ENCODE measurements around the gene SIGLECL1.

SIGLECL1 gene

DNA sequence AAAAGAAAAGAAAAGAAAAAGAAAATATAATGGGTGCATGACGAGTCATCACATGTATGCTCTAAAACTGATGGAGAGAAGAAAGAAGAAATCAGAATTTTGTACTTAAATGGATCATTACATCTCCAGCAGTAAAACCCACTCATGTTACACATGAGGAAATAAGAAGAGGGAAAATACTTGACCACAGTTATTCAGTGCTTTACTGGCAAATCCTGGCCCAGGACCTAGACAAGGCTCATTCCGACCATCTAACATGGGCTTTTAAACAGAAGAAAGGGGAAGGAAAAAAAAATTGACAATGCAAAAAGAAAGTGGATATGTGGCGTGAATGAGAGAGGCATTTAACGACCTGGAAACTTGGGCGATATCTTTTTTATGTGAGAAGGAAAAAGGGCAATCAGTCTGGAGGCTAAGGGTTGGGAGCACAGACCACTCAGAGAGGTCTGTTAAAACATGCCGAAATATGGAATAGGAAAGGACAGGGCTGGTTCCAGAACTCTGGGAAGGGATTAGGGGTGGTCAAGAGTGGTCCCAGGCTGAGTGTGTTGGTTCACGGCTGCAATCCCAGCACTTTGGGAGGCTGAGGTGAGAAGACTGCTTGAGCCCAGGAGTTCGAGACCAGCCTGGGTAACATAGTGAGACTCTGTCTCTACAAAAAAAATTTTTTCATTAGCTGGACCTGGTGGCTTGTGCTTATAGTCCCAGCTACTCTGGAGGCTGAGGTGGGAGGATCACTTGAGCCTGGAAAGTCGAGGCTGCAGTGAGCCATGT lies 1.6 kb downstream of the SIGLECL1 start:
- no peak for DNase-seq (ENCODE audit: low read depth in 2 of 2)

DNA sequence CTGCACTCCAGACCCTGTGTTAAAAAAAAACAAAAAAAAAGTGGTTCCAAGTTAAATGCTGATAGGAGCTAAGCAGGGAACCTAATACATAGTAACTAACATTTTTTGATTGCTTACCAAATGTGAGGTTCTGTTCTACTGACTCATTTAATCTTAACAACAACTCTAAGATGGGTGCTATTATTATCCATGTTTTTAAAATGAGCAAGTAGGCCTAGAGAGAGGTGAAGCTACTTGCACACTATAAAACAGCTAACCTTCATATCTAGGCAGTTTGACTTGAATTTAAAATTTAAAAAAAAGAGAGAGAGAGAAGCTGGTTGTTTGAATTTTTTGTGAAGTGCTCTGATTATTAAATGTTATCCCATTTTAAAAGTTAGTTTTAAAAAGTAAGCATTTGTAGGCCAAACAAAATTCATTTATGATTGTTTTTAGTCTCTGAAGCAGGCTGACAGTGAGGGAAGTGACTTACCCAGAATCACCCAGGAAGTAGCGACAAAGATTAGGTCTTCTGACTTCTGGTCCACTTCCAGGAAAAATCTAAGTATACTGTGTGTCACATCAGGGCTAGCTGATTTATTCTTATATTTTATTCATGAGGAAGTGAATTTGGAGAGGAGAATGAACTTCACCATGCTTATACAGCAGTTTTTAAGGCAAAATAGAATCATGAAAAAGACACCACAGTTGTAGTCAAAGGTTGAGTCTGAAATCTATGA lies 2.4 kb downstream of the SIGLECL1 start:
- DNase-seq (ENCODE audit: low read depth in 2 of 2) = no peak

DNA sequence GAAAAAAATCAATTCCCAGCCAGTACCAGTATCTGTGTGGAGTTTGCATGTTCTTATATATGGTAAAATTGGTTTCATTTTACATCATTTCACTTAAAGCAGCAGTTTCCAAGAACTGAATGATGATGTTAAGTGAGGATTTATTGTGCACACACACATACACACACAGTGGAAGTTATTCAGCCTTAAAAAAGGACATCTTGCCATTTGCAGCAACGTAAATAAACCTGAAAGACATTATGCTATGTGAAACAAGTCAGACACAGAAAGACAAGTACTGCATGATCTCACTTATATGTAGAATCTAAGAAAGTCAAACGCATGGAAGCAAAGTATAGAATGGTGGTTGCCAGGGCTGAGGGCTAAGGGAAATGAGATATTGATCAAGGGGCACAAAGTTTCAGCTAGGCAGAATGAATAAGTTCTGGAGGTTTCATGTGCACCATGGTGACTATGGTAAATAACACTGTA lies 5.3 kb downstream of the SIGLECL1 start:
- DNase-seq (ENCODE audit: low read depth in 2 of 2) = no peak

DNA sequence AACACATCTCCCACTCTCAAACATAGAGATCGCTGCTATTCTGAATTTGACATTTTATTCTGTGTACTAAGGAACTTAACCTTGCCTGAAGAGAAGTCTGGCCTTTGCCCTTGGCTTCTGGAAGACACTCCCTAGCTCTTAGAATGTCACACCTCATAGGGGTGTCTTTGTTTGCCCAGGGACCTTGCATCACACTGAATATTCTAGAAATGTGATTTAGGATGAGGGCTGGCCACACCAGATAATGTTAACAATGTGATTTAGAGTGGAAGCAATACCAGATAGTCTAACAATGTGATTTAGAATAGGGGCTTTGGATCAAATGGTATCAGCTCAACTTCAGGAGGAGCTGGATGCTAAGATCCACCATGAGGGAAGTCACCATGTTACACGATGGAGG lies 6.6 kb downstream of the SIGLECL1 start:
- DNase-seq (ENCODE audit: low read depth in 2 of 2) = no peak

DNA sequence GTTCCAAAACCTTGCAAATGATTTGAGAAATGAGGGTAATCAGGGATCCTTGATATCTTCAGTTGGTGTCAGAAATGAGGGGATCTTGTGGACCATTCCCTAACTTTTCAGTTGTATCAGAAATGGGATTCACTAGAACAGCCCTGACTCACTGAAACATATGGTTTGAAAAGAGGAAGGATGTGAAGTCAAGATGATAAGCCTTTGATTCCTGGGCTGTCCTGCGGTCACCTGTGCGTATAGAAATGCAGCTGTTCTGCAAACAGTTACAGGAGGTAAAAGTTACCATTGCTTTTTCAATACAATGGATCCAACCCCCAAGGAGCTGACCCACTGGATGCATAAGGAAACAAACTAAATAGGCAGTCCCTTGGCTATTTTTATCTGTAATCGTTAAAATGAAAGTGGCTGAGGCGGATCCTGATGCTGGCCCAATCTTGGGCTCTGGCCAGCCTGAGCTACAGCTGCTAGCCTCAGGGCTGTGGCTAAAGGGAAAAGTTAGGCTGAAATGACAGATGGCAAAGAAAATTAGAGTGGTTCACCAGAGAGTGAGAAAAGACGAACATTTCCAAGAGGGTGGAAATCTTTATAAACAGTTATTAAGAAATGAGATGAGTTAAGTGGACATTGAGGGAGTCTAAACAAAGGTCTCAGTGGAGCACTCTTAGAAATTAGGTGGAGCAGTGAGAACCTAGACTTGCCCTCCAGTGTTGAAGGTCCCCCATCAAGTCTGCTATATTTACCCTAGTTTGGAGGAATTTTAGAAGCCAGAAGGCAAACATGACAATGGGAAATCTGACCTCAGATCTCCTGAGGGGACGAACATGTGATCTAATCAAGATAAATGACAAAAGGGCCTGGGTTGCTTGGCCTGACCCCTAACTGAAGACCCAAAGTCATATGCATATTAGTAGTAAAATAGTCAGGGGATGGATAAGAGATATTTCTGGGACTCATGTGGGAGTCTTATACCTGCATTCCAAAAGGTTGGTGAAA lies 7.6 kb downstream of the SIGLECL1 start:
- DNase-seq (ENCODE audit: low read depth in 2 of 2) = no peak

DNA sequence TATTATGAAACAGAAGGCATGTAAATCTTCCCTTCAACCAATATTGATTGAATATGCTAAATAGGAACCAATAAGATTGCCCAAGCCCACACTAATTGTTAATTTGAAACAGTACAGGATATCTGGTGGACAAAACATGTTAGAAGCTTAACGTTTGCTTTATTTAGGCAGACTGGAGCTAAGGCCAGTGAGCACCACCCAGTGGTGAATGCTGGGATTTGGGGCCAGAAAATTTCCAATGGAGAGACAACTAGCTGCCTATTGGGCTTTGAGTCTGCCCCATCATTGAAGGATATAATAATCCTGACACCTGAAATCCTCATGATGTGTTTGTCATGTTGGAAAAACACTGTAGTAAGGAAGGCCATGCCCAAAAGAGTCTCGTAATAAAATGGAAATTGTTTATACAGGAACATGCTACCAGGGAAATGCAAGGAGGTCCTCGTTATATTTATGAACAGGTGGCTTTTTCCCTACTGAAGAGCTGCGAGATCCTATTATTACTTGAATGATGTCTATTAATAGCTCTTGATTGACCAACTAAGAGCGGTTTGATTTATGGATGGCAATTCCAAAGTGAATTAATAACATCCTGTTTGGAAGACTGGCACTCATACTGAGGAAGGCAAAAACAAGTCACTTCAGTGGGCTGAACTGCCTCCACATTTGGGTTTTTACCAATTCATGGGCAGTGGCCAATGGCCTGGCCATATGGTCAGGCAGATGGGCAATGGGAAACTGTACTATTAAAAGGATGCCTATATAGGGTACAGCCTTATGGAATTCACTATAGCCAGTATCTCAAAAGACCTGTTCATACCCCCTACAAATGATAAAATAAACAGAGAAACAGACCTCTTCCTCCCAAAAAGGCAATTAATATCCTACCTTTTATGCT lies 8.7 kb downstream of the SIGLECL1 start:
- DNase-seq (ENCODE audit: low read depth in 2 of 2) = peak; percentile 23 to 33

DNA sequence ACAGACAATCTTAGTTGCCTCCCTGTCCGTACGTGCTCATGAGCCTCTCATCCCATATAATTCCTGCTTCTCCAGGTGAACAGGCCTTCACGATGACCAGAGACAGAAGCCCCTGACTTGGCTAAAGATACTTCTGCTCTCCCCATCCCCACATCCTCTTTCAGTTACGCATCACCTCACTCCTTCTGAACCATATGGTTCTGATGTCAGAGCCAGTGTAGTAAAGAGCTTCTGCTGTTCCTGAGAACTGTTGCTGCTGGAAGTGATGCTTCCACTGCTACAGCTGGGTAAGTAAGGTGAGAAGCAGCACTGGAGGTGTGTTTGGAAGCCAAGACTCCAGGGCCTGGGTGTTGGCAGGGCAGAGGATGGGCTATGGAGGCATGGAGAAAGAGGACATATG lies 12.9 kb downstream of the SIGLECL1 start:
- no peak for DNase-seq (ENCODE audit: low read depth in 2 of 2)

DNA sequence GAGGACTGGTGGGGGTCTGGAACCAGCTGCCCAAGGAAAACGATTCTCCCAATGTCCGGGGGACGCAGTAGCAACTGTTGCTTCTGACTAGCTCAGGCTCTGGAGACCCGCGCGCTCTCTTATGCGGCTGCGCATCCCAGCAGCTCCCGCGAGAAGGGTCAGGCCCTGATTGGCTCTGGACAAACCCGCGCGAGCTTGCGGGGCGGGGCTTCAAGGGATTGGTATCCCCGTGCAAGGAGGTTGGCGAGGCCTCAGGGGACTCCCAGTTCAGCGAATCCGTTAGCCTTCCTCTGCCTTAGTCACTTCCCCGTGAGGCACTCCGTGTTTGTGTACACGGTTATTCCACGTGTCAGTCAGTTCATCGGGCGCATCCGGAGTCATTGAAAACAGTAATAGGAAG lies 20.2 kb downstream of the SIGLECL1 start:
- no peak for DNase-seq (ENCODE audit: low read depth in 2 of 2)

DNA sequence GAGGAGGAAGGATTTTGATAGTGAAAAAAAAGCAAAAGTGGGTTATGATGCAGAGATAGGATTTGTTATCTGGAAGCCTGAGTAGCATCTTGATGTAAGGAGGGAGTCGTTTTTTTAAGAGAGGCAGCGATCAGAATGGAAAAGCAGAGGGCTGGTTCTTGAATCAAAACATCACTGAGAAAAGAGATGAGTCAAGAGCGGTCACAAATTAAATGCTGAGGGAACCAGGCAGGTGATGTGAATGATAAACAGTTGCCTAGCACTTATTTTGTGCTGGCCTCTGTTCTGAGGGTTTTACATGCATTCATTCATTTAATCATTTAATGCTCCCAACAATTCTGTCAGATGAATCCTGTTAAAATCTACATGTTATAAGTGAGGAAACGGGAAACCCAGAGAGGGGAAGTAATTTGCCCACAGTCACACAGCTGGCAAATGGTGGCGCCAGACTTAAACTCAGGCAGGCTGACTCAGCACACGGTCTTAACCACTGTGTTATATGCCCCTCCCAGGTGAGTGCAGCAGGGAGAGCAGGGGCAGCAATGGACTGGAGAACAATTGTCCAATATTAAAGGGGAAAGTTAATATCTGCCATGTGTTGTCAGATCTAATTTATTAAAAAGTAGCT lies 21.4 kb downstream of the SIGLECL1 start:
- no peak for DNase-seq (ENCODE audit: low read depth in 2 of 2)

DNA sequence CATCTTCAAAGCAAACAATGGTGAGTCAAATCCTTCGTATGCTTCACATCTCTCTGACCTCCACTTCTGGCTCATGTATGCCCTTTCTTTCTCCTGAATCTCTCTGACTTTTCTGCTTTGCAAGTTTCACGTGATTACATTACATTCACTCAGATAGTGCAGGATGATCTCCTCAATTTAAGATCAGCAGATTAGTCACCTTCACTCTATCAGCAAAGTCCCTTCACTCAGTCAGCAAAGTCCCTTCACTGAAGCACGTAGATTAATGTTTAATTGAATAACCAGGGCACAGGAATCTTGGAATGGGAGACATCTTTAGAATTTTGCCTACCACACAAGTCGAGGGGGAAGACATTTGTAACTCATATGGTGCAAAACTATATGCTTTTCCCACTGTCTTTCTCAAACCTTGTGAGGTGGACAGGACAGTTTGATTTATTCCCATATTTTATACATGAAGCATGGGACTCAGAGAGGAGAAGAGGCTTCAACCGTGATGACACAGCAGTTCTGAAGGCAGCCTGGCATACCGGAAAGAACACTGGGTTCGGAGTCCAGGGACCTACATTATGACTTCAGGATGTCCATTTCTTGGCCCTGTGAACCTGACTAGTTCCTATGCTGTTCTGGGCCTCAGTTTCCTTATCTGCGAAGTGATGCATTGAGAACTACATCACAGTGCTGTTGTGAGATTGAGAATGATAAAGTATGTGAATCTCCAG lies 23.3 kb downstream of the SIGLECL1 start:
- no peak for DNase-seq (ENCODE audit: low read depth in 2 of 2)

DNA sequence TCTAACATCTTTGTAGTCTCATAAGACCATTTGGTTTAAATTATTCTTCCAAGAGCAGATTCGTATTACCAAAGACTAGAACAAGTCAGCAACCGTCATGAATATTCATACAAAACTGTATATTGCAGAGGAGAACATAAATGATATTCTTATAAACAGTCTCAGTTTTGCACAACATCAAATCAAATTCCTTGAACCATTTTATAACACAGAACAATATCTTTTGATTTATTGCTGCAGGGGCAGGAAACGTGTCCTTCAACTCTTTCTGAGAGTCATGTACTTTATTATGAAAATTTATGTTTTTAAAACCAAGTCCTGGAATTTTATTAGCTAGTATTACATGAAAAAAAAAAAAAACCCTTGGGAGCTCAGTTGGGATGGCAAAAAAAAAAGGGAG lies 26.2 kb downstream of the SIGLECL1 start:
- no peak for DNase-seq (ENCODE audit: low read depth in 2 of 2)

DNA sequence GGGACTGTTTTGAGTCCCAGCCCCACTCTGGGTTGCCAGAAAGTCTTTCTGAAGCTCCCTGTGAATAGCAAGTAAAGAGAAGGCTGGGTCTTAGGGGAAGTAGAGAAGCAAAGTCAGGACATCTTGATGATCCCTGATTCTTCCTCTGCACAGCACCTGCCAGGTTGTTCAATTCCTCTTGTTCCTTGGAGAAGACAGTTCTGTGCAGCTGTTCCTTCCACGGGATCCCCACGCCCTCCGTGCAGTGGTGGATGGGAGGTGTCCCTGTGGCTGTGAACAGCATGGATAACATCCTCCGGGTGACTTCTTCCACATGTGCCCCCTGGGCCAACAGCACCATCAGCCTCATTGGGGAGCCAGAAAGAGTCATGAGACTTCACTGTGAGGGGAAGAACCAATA lies 31.5 kb downstream of the SIGLECL1 start:
- no peak for DNase-seq (ENCODE audit: low read depth in 2 of 2)

DNA sequence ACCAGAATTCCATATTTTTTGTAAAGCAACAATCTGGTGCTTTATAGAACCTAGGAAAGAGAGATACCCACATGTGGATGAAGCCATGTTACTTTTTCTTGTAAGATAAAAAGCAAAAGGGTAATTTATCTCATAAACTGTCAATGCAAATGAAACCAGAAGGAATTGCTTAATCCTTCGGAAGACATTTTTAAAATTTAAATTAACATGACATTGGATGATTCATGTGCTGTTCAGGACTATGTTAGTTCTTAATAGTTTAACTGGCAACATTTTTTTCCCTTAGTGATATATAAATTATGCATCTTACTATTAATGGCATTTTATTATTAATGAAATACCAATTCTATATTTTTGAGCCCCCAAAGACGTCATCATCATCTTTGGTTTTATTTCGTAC lies 34.8 kb downstream of the SIGLECL1 start:
- no peak for DNase-seq (ENCODE audit: low read depth in 2 of 2)

DNA sequence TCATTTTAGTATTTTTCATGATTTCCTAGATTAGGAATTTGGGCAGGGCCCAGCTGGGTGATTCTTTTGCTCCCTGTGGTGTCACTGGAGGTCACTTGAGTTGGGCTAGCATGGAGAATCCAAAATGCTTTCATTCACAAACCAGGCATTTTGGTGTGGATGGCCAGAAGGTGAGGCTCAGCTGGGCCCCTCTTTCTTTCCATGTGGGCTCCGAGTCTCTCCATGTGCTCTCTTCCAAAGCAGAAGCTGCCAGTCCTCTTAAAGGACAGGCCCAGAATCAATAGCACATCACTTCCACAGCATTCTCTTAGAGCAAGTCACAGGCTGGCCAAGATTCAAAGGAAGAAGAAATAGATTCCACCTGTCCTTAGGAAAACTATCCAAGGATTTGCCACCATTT lies 38.8 kb downstream of the SIGLECL1 start:
- DNase-seq (ENCODE audit: low read depth in 2 of 2) = no peak

DNA sequence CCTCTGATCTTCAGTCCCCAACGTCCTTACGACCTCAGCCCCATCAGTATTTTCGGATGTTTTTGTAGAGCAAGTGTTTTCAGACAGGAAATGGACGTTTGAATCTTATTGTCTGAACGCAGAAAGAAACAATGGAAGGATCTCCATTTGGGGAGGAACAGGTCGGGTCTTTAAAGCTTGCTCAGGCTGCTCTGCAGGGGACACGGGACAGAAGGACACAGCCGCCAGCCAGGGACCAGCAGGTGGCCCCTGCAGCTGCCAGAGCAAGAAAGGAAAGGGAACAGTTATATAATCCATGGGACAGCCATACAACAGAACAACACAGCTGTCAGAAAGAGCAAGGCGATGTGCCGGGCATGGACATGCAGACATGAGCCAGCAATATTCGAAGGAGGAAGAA lies 42.1 kb downstream of the SIGLECL1 start:
- DNase-seq (ENCODE audit: low read depth in 2 of 2) = no peak

DNA sequence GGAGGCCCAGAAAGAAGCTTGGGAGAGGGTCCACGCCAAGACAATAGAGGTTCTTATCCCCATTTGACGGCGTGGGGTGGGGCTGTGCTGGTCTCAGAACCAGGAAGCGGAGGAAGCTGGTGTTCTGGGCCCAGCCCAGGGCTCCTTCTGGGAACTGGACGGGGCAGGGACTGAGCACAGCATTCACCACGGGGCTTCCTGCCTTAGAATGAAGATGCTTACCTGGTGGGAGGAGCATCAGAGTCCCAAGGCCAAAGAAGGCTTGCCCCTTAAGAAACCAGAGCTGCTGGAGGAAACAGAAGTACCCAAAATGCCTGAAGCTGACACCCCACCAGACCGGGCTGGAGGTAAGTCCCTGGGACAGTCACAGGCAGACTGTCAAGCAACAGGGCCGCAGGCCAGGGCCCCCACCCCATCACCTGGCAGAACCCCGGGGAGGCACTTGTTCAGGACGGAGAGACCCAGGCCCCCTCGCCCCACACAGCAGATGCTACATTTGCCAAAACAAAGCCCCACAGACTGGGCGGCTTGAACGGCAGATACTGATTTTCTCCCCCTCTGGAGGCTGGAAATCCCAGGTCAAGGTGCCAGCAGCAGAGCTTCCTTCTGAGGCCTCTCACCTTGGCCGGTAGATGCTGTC lies 42.8 kb downstream of the SIGLECL1 start:
- no peak for DNase-seq (ENCODE audit: low read depth in 2 of 2)

DNA sequence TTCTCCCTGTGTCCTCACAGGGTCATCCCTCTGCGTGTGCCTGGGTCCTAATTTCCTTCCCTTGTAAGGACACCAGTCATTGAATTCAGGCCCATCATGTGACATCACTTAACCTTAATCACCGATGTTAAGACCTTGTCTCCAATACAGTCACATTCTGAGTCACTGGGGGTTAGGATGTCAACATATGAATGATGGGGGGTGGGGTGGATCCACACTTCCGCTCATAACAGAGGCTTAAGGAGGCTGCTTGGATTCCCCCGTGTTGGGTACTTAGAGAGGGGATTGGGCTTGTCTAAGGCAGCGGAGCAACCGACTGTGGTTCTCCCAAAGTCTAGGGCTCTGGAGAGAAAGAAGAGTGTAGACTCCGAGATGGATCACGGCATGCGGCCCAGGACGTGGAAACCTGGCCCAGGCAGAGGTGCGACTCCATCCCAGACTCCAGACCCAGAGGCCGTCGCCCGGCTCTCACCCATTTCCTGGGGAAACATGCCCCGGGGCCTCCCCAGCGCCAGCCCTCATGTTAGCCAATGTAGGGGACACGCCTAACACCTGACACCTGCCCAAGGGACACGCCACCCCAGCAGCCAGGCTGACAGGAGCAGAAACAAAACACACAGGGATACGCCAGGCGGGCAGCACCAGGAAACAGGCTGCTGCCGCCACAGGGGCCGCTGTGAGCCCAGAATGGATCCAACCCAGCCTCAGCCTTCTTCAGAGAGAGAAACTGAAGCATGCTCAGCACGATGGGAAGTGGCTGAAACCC lies 43.5 kb downstream of the SIGLECL1 start:
- no peak for DNase-seq (ENCODE audit: low read depth in 2 of 2)

DNA sequence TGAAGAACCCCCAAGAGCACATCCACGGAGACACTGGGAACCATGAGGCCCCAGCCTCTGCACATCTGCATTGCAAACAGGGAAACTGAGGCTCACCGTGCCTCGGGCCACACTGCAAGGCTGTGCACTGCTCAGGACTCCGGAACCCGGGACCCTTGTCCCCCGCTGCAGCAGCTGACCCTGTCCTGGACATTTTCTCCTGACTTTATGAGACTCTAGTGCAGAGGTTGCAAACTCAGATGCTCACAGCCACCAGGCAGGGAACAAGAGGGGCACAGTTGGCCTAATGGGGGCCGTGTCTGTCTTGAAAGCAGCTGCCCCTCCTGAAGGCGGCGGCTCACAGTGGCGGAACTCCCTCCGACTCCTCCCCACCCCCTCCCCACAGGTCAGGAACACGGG lies 44.1 kb downstream of the SIGLECL1 start:
- DNase-seq (ENCODE audit: low read depth in 2 of 2) = no peak

Measured in stimulated activated CD8-positive, alpha-beta memory T cell treated with anti-CD3 and anti-CD28 coated beads, Interleukin-2, amount 100 ng/mL, for 48 hours (primary cell).